IMR-90 (cell line): ENCODE results near the gene GLDC. TPM values are rescaled to one million over a fixed set of nuclear protein-coding genes. Genes with fewer than 3 reads are reported as not detected.

Experiments
- ATAC-seq: fragments of 200-7000 bp; cut with Tn5 transposase; 2 replicates; pipeline ENCODE4 v1.9.1; 2020; ENCODE audit warnings: low read depth, mild to moderate bottlenecking, moderate library complexity
- BruUV-seq: library from RNA; stranded (reverse); fragments of 400-500 nt; replicated peaks from 2 replicates; lab custom pipeline; 2021; lab: Mats Ljungman, UMichigan
- CTCF ChIA-PET: fragments of 300-600 bp; formaldehyde crosslinking; extraction: SDS; loops from one replicate; lab custom pipeline; 2021; ENCODE audit warnings: antibody characterized with exemption; lab: Yijun Ruan, JAX
- POLR2A ChIA-PET: fragments of 300-600 bp; sonication (Branson Sonifier 250); formaldehyde crosslinking; loops from one replicate; lab custom pipeline; 2022; ENCODE audit warnings: antibody characterized with exemption; ENCODE audit not compliant: unreplicated experiment; lab: Charles Lee
- DNase-seq: peaks from one replicate; pipeline ENCODE4 v3.0.0; 2013
- H2AFZ ChIP-seq: replicated peaks from 2 replicates; pipeline ENCODE3; 2013; ENCODE audit warnings: low read length, mild to moderate bottlenecking; ENCODE audit not compliant: poor library complexity
- H2AK5ac ChIP-seq: 2 replicates; pipeline ENCODE4 v1.6.1; 2013; ENCODE audit warnings: low read depth, low read length, inconsistent platforms
- H2AK9ac ChIP-seq: replicated peaks from 2 replicates; pipeline ENCODE3; 2013; ENCODE audit warnings: mild to moderate bottlenecking, low read depth, low read length, moderate library complexity; ENCODE audit not compliant: poor library complexity
- H2BK120ac ChIP-seq: 2 replicates; pipeline ENCODE4 v1.6.1; 2013; ENCODE audit warnings: low read depth, low read length, inconsistent platforms
- H2BK15ac ChIP-seq: 3 replicates; pipeline ENCODE4 v1.6.1; 2013; ENCODE audit warnings: low read depth, low read length, inconsistent platforms
- H2BK20ac ChIP-seq: 2 replicates; pipeline ENCODE4 v1.6.1; 2013; ENCODE audit warnings: low read depth, mild to moderate bottlenecking, inconsistent platforms, low read length, moderate library complexity
- H2BK5ac ChIP-seq: 2 replicates; pipeline ENCODE4 v1.6.1; 2013; ENCODE audit warnings: mild to moderate bottlenecking, low read depth, low read length, inconsistent platforms; ENCODE audit not compliant: poor library complexity, severe bottlenecking
- H3K14ac ChIP-seq: replicated peaks from 2 replicates; pipeline ENCODE4 v1.6.1; 2013; ENCODE audit warnings: low read depth, low read length, inconsistent platforms
- H3K18ac ChIP-seq: 2 replicates; pipeline ENCODE4 v1.6.1; 2013; ENCODE audit warnings: low read depth, low read length, control low read depth
- H3K23ac ChIP-seq: 2 replicates; pipeline ENCODE4 v1.6.1; 2013; ENCODE audit warnings: low read depth, low read length, inconsistent platforms
- H3K27ac ChIP-seq: 2 replicates; pipeline ENCODE4 v1.5.1; 2013; ENCODE audit warnings: mild to moderate bottlenecking, control low read depth, low read length; ENCODE audit not compliant: insufficient read depth
- H3K27me3 ChIP-seq: 2 replicates; pipeline ENCODE4 v1.6.1; 2013; ENCODE audit warnings: low read length; ENCODE audit not compliant: control insufficient read depth, insufficient read depth
- H3K36me3 ChIP-seq: 2 replicates; pipeline ENCODE4 v1.6.1; 2013; ENCODE audit warnings: low read length, mixed read lengths; ENCODE audit not compliant: control insufficient read depth, insufficient read depth
- H3K4ac ChIP-seq: 2 replicates; pipeline ENCODE4 v1.6.1; 2013; ENCODE audit warnings: low read depth, low read length, inconsistent platforms
- H3K4me1 ChIP-seq: 2 replicates; pipeline ENCODE4 v1.6.1; 2013; ENCODE audit warnings: low read length, mixed read lengths; ENCODE audit not compliant: control insufficient read depth, insufficient read depth
- H3K4me2 ChIP-seq: 2 replicates; pipeline ENCODE4 v1.6.1; 2013; ENCODE audit warnings: low read depth, mild to moderate bottlenecking, control low read depth, low read length, moderate library complexity
- H3K4me3 ChIP-seq: 2 replicates; pipeline ENCODE4 v1.5.1; 2013; ENCODE audit warnings: low read depth, mild to moderate bottlenecking, control low read depth, low read length, moderate library complexity; ENCODE audit not compliant: insufficient read depth
- H3K56ac ChIP-seq: 2 replicates; pipeline ENCODE4 v1.6.1; 2013; ENCODE audit warnings: low read length, inconsistent platforms; ENCODE audit not compliant: insufficient read depth; ENCODE audit errors: extremely low read depth
- H3K79me1 ChIP-seq, 2 experiments: 2 replicates each; pipeline ENCODE4 v1.6.1; 2013; ENCODE audit warnings: low read length in 2 of 2, inconsistent platforms in 1 of 2, low read depth in 1 of 2
- H3K9ac ChIP-seq: 2 replicates; pipeline ENCODE4 v1.6.1; 2013; ENCODE audit warnings: low read depth, low read length, control low read depth
- H3K9me1 ChIP-seq: 2 replicates; pipeline ENCODE4 v1.6.1; 2013; ENCODE audit warnings: low read length, inconsistent platforms; ENCODE audit not compliant: insufficient read depth
- H3K9me3 ChIP-seq: 2 replicates; pipeline ENCODE4 v1.6.1; 2013; ENCODE audit warnings: low read length; ENCODE audit not compliant: control insufficient read depth, insufficient read depth
- H4K20me1 ChIP-seq: 2 replicates; pipeline ENCODE4 v1.6.1; 2013; ENCODE audit warnings: low read length, inconsistent platforms; ENCODE audit not compliant: insufficient read depth
- H4K5ac ChIP-seq: 2 replicates; pipeline ENCODE4 v1.6.1; 2013; ENCODE audit warnings: mild to moderate bottlenecking, low read depth, low read length, control low read depth
- H4K8ac ChIP-seq, 2 experiments: 2 replicates each; pipeline ENCODE4 v1.6.1; 2013; ENCODE audit warnings: low read depth in 2 of 2, low read length in 2 of 2, control low read depth in 1 of 2, inconsistent platforms in 1 of 2
- H4K91ac ChIP-seq: 2 replicates; pipeline ENCODE4 v1.6.1; 2013; ENCODE audit warnings: low read depth, low read length, inconsistent platforms; ENCODE audit not compliant: insufficient read depth
- CEBPB ChIP-seq: IDR thresholded peaks from 2 replicates; pipeline ENCODE4 v1.6.1; 2012; ENCODE audit warnings: low read depth, low read length, improper control_type of control experiment
- FOS ChIP-seq: fragments of 150-350 bp; IDR thresholded peaks from 2 replicates; pipeline ENCODE4 v1.6.1; 2016; ENCODE audit warnings: low read depth, low read length
- MAFK ChIP-seq: IDR thresholded peaks from 2 replicates; pipeline ENCODE4 v1.6.1; 2012; ENCODE audit warnings: low read depth, low read length, improper control_type of control experiment
- MAZ ChIP-seq: IDR thresholded peaks from 2 replicates; pipeline ENCODE4 v1.6.1; 2012; ENCODE audit warnings: low read depth, mild to moderate bottlenecking, low read length, improper control_type of control experiment, moderate library complexity, borderline replicate concordance
- MXI1 ChIP-seq: IDR thresholded peaks from 2 replicates; pipeline ENCODE4 v1.6.1; 2012; ENCODE audit warnings: low read depth, mild to moderate bottlenecking, low read length, moderate library complexity, borderline replicate concordance
- NFE2L2 ChIP-seq: fragments of 150-350 bp; IDR thresholded peaks from 2 replicates; pipeline ENCODE4 v1.6.1; 2016; ENCODE audit warnings: low read depth, mild to moderate bottlenecking, low read length
- POLR2A ChIP-seq: IDR thresholded peaks from 2 replicates; pipeline ENCODE4 v1.6.1; 2012; ENCODE audit warnings: mild to moderate bottlenecking, low read depth, low read length
- RAD21 ChIP-seq: IDR thresholded peaks from 2 replicates; pipeline ENCODE4 v1.6.1; 2012; ENCODE audit warnings: low read length, improper control_type of control experiment
- SMC3 ChIP-seq: fragments of 150-350 bp; IDR thresholded peaks from 2 replicates; pipeline ENCODE4 v1.6.1; 2016; ENCODE audit warnings: low read depth, mild to moderate bottlenecking, antibody characterized with exemption, low read length, moderate library complexity
- WGBS, 2 experiments: methylation state at CpG; one replicate each; pipeline versions ENCODE4 v1.1.5 to v1.1.7; 2013; ENCODE audit warnings: missing lambda C conversion rate in 2 of 2; ENCODE audit not compliant: insufficient read length in 1 of 2; ENCODE audit errors: extremely low coverage in 2 of 2; 5-methylcytosine and 5-hydroxymethylcytosine counted together
- dilution Hi-C: fragments of 300-500 bp; cut with HindIII; formaldehyde crosslinking; loops from one replicate; pipeline ENCODE4 v1.14.3; 2018; ENCODE audit warnings: low sequenced_read_pairs; ENCODE audit not compliant: unreplicated experiment
- in situ Hi-C: fragments of 300-500 bp; cut with MboI; formaldehyde crosslinking; loops from 3 replicates; pipeline ENCODE4 v1.14.3; 2019; ENCODE audit warnings: low sequenced_read_pairs, inconsistent platforms, mixed read lengths
- intact Hi-C: fragments of 100-400 bp; cut with micrococcal nuclease; formaldehyde crosslinking; loops from 2 replicates; pipeline ENCODE4 v1.10.0; 2022
- polyA plus RNA-seq, 3 experiments: library from polyadenylated mRNA; depleted of rRNA; stranded (reverse); fragments of >200 nt; gene quantifications; 2 replicates each; pipeline ENCODE4 v1.2.3, GENCODE V29; 2012; ENCODE audit warnings: low replicate concordance in 1 of 3
- total RNA-seq: library from RNA; depleted of rRNA; stranded (reverse); fragments of >200 nt; gene quantifications from 2 replicates; pipeline ENCODE4 v1.2.3, GENCODE V29; 2012
- TF ChIP-seq, protein P1 (sequence below): fragments of 150-350 bp; IDR thresholded peaks from 2 replicates; pipeline ENCODE4 v1.6.1; 2017; ENCODE audit warnings: mild to moderate bottlenecking, antibody characterized with exemption, low read length, low read depth
- TF ChIP-seq, protein P2 (sequence below): fragments of 150-350 bp; IDR thresholded peaks from 2 replicates; pipeline ENCODE4 v1.6.1; 2016; ENCODE audit warnings: low read depth, mild to moderate bottlenecking, low read length, moderate library complexity, borderline replicate concordance
- TF ChIP-seq, protein P3 (sequence below): conservative IDR thresholded peaks from 2 replicates; pipeline ENCODE4 v1.5.1; 2012; ENCODE audit warnings: mild to moderate bottlenecking, low read depth, low read length, improper control_type of control experiment

GLDC gene
- total and polyA plus RNA-seq, 2 of the 4 experiments (the other 2 are of a cell fraction) = 0.36 to 0.50 TPM

GRCh38 chr9:6489099-6489498 lies 156.4 kb downstream of the GLDC start:
- no peaks in the 10 kb centered on the region for H3K27me3 ChIP-seq
- no peak overlapping the region for H4K5ac ChIP-seq
- no peak overlapping the region for H2AK5ac ChIP-seq
- H4K20me1 ChIP-seq = no peaks in the 10 kb centered on the region
- WGBS, 2 experiments = no CpG with 5 or more reads among the region's 1 CpG
- BruUV-seq = no TSS peak
- dilution Hi-C loops = no loop called here
- no peak overlapping the region for H3K4me3 ChIP-seq
- H2BK120ac ChIP-seq = no peak overlapping the region
- H3K23ac ChIP-seq = no peak overlapping the region
- ChIA-PET CTCF (no interaction called here), POLR2A (no interaction called here)
- no peaks in the 10 kb centered on the region for H3K4me1 ChIP-seq
- peaks cover 25 to 45% of the 10 kb centered on the region in 2 experiments for H3K79me1 ChIP-seq
- no peak overlapping the region for H2BK20ac ChIP-seq
- no peak overlapping the region for H2AFZ ChIP-seq
- H3K14ac ChIP-seq = no peak overlapping the region
- no peak for DNase-seq
- no peak overlapping the region for H2BK15ac ChIP-seq
- H2AK9ac ChIP-seq = no peak overlapping the region
- H3K56ac ChIP-seq = no peak overlapping the region
- ATAC-seq = no peak
- no peaks in the 10 kb centered on the region for H3K9me3 ChIP-seq
- H2BK5ac ChIP-seq = no peak overlapping the region
- H3K36me3 ChIP-seq = peaks cover 30% of the 10 kb centered on the region
- H4K8ac ChIP-seq = no peak overlapping the region; a peak in 1 of 4 replicates
- no peak overlapping the region for H3K18ac ChIP-seq
- H3K9ac ChIP-seq = no peak overlapping the region
- TF ChIP-seq, protein P1, sequence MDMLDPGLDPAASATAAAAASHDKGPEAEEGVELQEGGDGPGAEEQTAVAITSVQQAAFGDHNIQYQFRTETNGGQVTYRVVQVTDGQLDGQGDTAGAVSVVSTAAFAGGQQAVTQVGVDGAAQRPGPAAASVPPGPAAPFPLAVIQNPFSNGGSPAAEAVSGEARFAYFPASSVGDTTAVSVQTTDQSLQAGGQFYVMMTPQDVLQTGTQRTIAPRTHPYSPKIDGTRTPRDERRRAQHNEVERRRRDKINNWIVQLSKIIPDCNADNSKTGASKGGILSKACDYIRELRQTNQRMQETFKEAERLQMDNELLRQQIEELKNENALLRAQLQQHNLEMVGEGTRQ = no peak
- TF ChIP-seq, protein P2, sequence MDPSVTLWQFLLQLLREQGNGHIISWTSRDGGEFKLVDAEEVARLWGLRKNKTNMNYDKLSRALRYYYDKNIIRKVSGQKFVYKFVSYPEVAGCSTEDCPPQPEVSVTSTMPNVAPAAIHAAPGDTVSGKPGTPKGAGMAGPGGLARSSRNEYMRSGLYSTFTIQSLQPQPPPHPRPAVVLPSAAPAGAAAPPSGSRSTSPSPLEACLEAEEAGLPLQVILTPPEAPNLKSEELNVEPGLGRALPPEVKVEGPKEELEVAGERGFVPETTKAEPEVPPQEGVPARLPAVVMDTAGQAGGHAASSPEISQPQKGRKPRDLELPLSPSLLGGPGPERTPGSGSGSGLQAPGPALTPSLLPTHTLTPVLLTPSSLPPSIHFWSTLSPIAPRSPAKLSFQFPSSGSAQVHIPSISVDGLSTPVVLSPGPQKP = no peak
- TF ChIP-seq RAD21 (no peak), NFE2L2 (no peak), MAFK (no peak), MXI1 (no peak), MAZ (no peak), CEBPB (no peak), SMC3 (no peak), POLR2A (no peak), FOS (no peak)
- TF ChIP-seq, protein P3, sequence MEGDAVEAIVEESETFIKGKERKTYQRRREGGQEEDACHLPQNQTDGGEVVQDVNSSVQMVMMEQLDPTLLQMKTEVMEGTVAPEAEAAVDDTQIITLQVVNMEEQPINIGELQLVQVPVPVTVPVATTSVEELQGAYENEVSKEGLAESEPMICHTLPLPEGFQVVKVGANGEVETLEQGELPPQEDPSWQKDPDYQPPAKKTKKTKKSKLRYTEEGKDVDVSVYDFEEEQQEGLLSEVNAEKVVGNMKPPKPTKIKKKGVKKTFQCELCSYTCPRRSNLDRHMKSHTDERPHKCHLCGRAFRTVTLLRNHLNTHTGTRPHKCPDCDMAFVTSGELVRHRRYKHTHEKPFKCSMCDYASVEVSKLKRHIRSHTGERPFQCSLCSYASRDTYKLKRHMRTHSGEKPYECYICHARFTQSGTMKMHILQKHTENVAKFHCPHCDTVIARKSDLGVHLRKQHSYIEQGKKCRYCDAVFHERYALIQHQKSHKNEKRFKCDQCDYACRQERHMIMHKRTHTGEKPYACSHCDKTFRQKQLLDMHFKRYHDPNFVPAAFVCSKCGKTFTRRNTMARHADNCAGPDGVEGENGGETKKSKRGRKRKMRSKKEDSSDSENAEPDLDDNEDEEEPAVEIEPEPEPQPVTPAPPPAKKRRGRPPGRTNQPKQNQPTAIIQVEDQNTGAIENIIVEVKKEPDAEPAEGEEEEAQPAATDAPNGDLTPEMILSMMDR = no peak
- H4K91ac ChIP-seq = no peak overlapping the region
- no peak overlapping the region for H3K4ac ChIP-seq
- no peak overlapping the region for H3K27ac ChIP-seq
- in situ Hi-C loops = no loop called here
- intact Hi-C loops = no loop called here
- peaks cover 5% of the 10 kb centered on the region; the same call in 1 of the 2 replicates for H3K9me1 ChIP-seq
- no peak overlapping the region for H3K4me2 ChIP-seq
